22Rv1 (cell line): ENCODE results near the gene C1QTNF3.

Experiments
- CTCF ChIP-seq: fragments of 450-650 bp; IDR thresholded peaks from 2 replicates; pipeline ENCODE4 v1.5.1; 2017; ENCODE audit warnings: mild to moderate bottlenecking
- ZFX ChIP-seq: fragments of 450-650 bp; IDR thresholded peaks from 2 replicates; pipeline ENCODE4 v1.6.1; 2017; ENCODE audit warnings: antibody characterized with exemption, borderline replicate concordance

- 0 out of 2 replicates have a peak, but pooled peaks have one; percentile 8 for TF ChIP-seq CTCF
- TF ChIP-seq ZFX = no peak
Measured at GRCh38 chr5:34007621-34008600, 35.1 kb downstream of the C1QTNF3 start, which contains the start of gene AMACR.
